Trophoblast cell (in vitro differentiated cells and primary cell): ENCODE results near the gene RNF111.
A peak's percentile ranks its signal among the peaks of the same experiment; 100 is the strongest.

Experiments
- DNase-seq, 2 donors: peaks; one replicate each; pipeline ENCODE4 v3.0.0-alpha.2; 2016
- H2AFZ ChIP-seq: 2 replicates; pipeline ENCODE4 v1.6.1; 2013; ENCODE audit warnings: low read length, moderate library complexity, mild to moderate bottlenecking; ENCODE audit not compliant: insufficient read depth, poor library complexity
- H2AK5ac ChIP-seq: 2 replicates; pipeline ENCODE4 v1.6.1; 2013; ENCODE audit warnings: mild to moderate bottlenecking, low read length
- H2BK120ac ChIP-seq: 2 replicates; pipeline ENCODE4 v1.6.1; 2013; ENCODE audit warnings: low read length, mild to moderate bottlenecking, moderate library complexity; ENCODE audit not compliant: insufficient read depth, poor library complexity
- H2BK12ac ChIP-seq: 2 replicates; pipeline ENCODE4 v1.6.1; 2013; ENCODE audit warnings: mild to moderate bottlenecking, low read length, moderate library complexity
- H2BK5ac ChIP-seq: 2 replicates; pipeline ENCODE4 v1.6.1; 2013; ENCODE audit warnings: low read length, low read depth, moderate library complexity, mild to moderate bottlenecking; ENCODE audit not compliant: poor library complexity
- H3K14ac ChIP-seq: 2 replicates; pipeline ENCODE4 v1.6.1; 2013; ENCODE audit warnings: mild to moderate bottlenecking, low read length
- H3K18ac ChIP-seq: 2 replicates; pipeline ENCODE4 v1.6.1; 2013; ENCODE audit warnings: mild to moderate bottlenecking, low read length
- H3K23ac ChIP-seq: 2 replicates; pipeline ENCODE4 v1.6.1; 2013; ENCODE audit warnings: low read length
- H3K27ac ChIP-seq: 2 replicates; pipeline ENCODE4 v1.5.1; 2013; ENCODE audit warnings: low read depth, mild to moderate bottlenecking, inconsistent platforms, low read length, moderate library complexity
- H3K27me3 ChIP-seq: 2 replicates; pipeline ENCODE4 v1.6.1; 2013; ENCODE audit warnings: inconsistent platforms, mild to moderate bottlenecking, low read length, moderate library complexity; ENCODE audit not compliant: insufficient read depth
- H3K36me3 ChIP-seq, 2 experiments: 1 replicate in 1 of 2; 2 replicates in 1 of 2; pipeline ENCODE4 v1.6.1; 2013; ENCODE audit warnings: low read length in 2 of 2, mild to moderate bottlenecking in 2 of 2, moderate library complexity in 1 of 2; ENCODE audit not compliant: insufficient read depth in 2 of 2, control insufficient read depth in 1 of 2
- H3K4ac ChIP-seq: 2 replicates; pipeline ENCODE4 v1.6.1; 2013; ENCODE audit warnings: low read depth, mild to moderate bottlenecking, low read length, moderate library complexity
- H3K4me1 ChIP-seq, 2 experiments: 1 replicate in 1 of 2; 2 replicates in 1 of 2; pipeline ENCODE4 v1.6.1; 2013; ENCODE audit warnings: low read length in 2 of 2, mild to moderate bottlenecking in 2 of 2, moderate library complexity in 1 of 2; ENCODE audit not compliant: insufficient read depth in 2 of 2, control insufficient read depth in 1 of 2
- H3K4me2 ChIP-seq: 2 replicates; pipeline ENCODE4 v1.6.1; 2013; ENCODE audit warnings: inconsistent platforms, mild to moderate bottlenecking, low read length, moderate library complexity
- H3K4me3 ChIP-seq: 2 replicates; pipeline ENCODE4 v1.5.1; 2013; ENCODE audit warnings: mild to moderate bottlenecking, low read depth, low read length, inconsistent platforms
- H3K79me1 ChIP-seq: one replicate; pipeline ENCODE4 v1.6.1; 2013; ENCODE audit warnings: low read length
- H3K79me2 ChIP-seq: 2 replicates; pipeline ENCODE4 v1.6.1; 2013; ENCODE audit warnings: low read length, mild to moderate bottlenecking; ENCODE audit not compliant: control insufficient read depth, insufficient read depth, poor library complexity
- H3K9ac ChIP-seq: 2 replicates; pipeline ENCODE4 v1.6.1; 2013; ENCODE audit warnings: mild to moderate bottlenecking, low read length
- H3K9me3 ChIP-seq: 2 replicates; pipeline ENCODE4 v1.6.1; 2013; ENCODE audit warnings: low read depth, mild to moderate bottlenecking, control low read depth, inconsistent platforms, low read length; ENCODE audit not compliant: insufficient read depth
- H4K12ac ChIP-seq: 2 replicates; pipeline ENCODE4 v1.6.1; 2013; ENCODE audit warnings: low read depth, mild to moderate bottlenecking, low read length, moderate library complexity
- H4K8ac ChIP-seq: 2 replicates; pipeline ENCODE4 v1.6.1; 2013; ENCODE audit warnings: low read depth, mild to moderate bottlenecking, low read length, moderate library complexity
- H4K91ac ChIP-seq: one replicate; pipeline ENCODE4 v1.6.1; 2013; ENCODE audit warnings: low read depth, mild to moderate bottlenecking, low read length, moderate library complexity
- WGBS: extraction: QIAGEN DNeasy Blood & Tissue Kit; methylation state at CpG from one replicate; pipeline ENCODE4 v1.1.7; 2013; ENCODE audit warnings: missing lambda C conversion rate; ENCODE audit not compliant: insufficient read length, insufficient coverage; ENCODE audit errors: extremely low coverage; 5-methylcytosine and 5-hydroxymethylcytosine counted together

Gene RNF111

GRCh38 chr15:58957101-58957973 lies 30.1 kb upstream of the RNF111 start:
- Histone ChIP-seq H3K23ac (no peak overlapping the region), H3K36me3 (no peaks in the 10 kb centered on the region), H4K12ac (no peak overlapping the region), H4K91ac (no peak overlapping the region), H3K4me1 (peaks cover under 1 to 2% of the 10 kb centered on the region in 2 experiments), H3K4me3 (no peak overlapping the region), H3K9me3 (no peaks in the 10 kb centered on the region), H2BK5ac (no peak overlapping the region), H3K4me2 (no peak overlapping the region), H4K8ac (peak overlapping the region; percentile 56), H2AK5ac (no peak overlapping the region), H3K27me3 (no peaks in the 10 kb centered on the region), H3K9ac (no peak overlapping the region), H3K27ac (no peak overlapping the region), H3K14ac (no peak overlapping the region), H3K18ac (no peak overlapping the region), H3K4ac (no peak overlapping the region), H3K79me2 (no peaks in the 10 kb centered on the region), H2BK120ac (no peak overlapping the region), H3K79me1 (peaks cover 2% of the 10 kb centered on the region), H2AFZ (no peak overlapping the region), H2BK12ac (peak overlapping the region; percentile 66)
- DNase-seq, result peak; percentile 45 to 91
- no CpG with 5 or more reads among the region's 8 CpGs for WGBS

- H3K4me1 ChIP-seq, result no peaks in the 10 kb centered on the region
- no peaks in the 10 kb centered on the region for H3K79me2 ChIP-seq
- H2BK12ac ChIP-seq, result no peak overlapping the region
- H3K27ac ChIP-seq, result no peak overlapping the region
- no peak overlapping the region for H4K8ac ChIP-seq
- H3K4me3 ChIP-seq, result no peak overlapping the region
- H2AFZ ChIP-seq, result no peak overlapping the region
- no peak overlapping the region for H2AK5ac ChIP-seq
- H3K23ac ChIP-seq, result no peak overlapping the region
- H3K18ac ChIP-seq, result no peak overlapping the region
- no peak overlapping the region for H3K4me2 ChIP-seq
- H2BK120ac ChIP-seq, result no peak overlapping the region
- no peaks in the 10 kb centered on the region for H3K9me3 ChIP-seq
- H2BK5ac ChIP-seq, result no peak overlapping the region
- no peak for DNase-seq
- no peak overlapping the region for H3K14ac ChIP-seq
- no peak overlapping the region for H3K9ac ChIP-seq
- no peaks in the 10 kb centered on the region for H3K36me3 ChIP-seq
- WGBS, result no CpG with 5 or more reads among the region's 4 CpGs
- no peak overlapping the region for H4K12ac ChIP-seq
- no peak overlapping the region for H4K91ac ChIP-seq
- H3K4ac ChIP-seq, result no peak overlapping the region
- no peaks in the 10 kb centered on the region for H3K79me1 ChIP-seq
- no peaks in the 10 kb centered on the region for H3K27me3 ChIP-seq
Observed at GRCh38 chr15:58958811-58959210, 28.7 kb upstream of the RNF111 start.

- Histone ChIP-seq H2BK120ac (no peak overlapping the region), H2AFZ (no peak overlapping the region), H3K79me1 (no peaks in the 10 kb centered on the region), H3K36me3 (no peaks in the 10 kb centered on the region), H2BK12ac (no peak overlapping the region), H3K4me3 (no peak overlapping the region), H3K23ac (no peak overlapping the region), H4K12ac (no peak overlapping the region), H3K27me3 (no peaks in the 10 kb centered on the region), H2AK5ac (no peak overlapping the region), H4K91ac (no peak overlapping the region), H2BK5ac (no peak overlapping the region), H3K27ac (no peak overlapping the region), H3K4me2 (no peak overlapping the region), H3K18ac (no peak overlapping the region), H3K79me2 (no peaks in the 10 kb centered on the region), H3K9ac (no peak overlapping the region), H4K8ac (no peak overlapping the region), H3K4ac (no peak overlapping the region), H3K4me1 (no peaks in the 10 kb centered on the region), H3K14ac (no peak overlapping the region), H3K9me3 (no peaks in the 10 kb centered on the region)
- WGBS, result no CpG with 5 or more reads among the region's 1 CpG
- peak; percentile 61 to 84 for DNase-seq
Observed at GRCh38 chr15:58962136-58962535, 25.3 kb upstream of the RNF111 start.

- no CpG with 5 or more reads among the region's 8 CpGs for WGBS
- Histone ChIP-seq H4K8ac (no peak overlapping the region), H3K4ac (no peak overlapping the region), H2AK5ac (no peak overlapping the region), H4K12ac (no peak overlapping the region), H3K9ac (no peak overlapping the region), H3K4me3 (no peak overlapping the region), H2BK12ac (no peak overlapping the region), H3K4me1 (no peaks in the 10 kb centered on the region), H3K36me3 (no peaks in the 10 kb centered on the region), H3K18ac (no peak overlapping the region), H2BK5ac (no peak overlapping the region), H3K9me3 (no peaks in the 10 kb centered on the region), H3K79me1 (no peaks in the 10 kb centered on the region), H3K14ac (no peak overlapping the region), H3K4me2 (no peak overlapping the region), H3K23ac (no peak overlapping the region), H3K27me3 (no peaks in the 10 kb centered on the region), H3K27ac (peak overlapping the region; percentile 34), H2BK120ac (no peak overlapping the region), H2AFZ (no peak overlapping the region), H4K91ac (no peak overlapping the region), H3K79me2 (no peaks in the 10 kb centered on the region)
- peak in 1 of 2 donors; percentile 73 for DNase-seq
Observed at GRCh38 chr15:58962662-58963565, 24.5 kb upstream of the RNF111 start.
